ENCODE results near the gene CRYL1.

Gene CRYL1

GRCh38 chr13:20571676-20572075 lies 46.0 kb upstream of the CRYL1 start:
- H3K9me2 ChIP-seq (replicated peaks; ENCODE audit: insufficient read depth, low read length) = no peaks in the 10 kb centered on the region
- no peaks in the 10 kb centered on the region for H3K79me2 ChIP-seq (ENCODE audit: low read length)
- TF ChIP-seq EZH2phosphoT487 (IDR thresholded peaks at IDR 0.05; ENCODE audit: low read length) (no peak), EZH2 (optimal IDR thresholded peaks at IDR 0.05; ENCODE audit: low read depth, low read length) (no peak), CTCF (IDR thresholded peaks at IDR 0.05; ENCODE audit: low read length) (no peak)
- H3K27ac ChIP-seq (ENCODE audit: low read length) = no peak overlapping the region
- no peaks in the 10 kb centered on the region for H3K9me3 ChIP-seq (replicated peaks; ENCODE audit: insufficient read depth, low read length)
- H3K4me3 ChIP-seq (ENCODE audit: low read length) = no peak overlapping the region
- H3K36me3 ChIP-seq (replicated peaks; ENCODE audit: insufficient read depth, low read length) = no peaks in the 10 kb centered on the region
- no peak for DNase-seq
- no peaks in the 10 kb centered on the region for H3K27me3 ChIP-seq (replicated peaks; ENCODE audit: insufficient read depth, low read length)
- peaks cover 6% of the 10 kb centered on the region; the same call in 1 of the 2 replicates for H3F3A ChIP-seq (ENCODE audit: insufficient read depth, low read length)
- H3K9ac ChIP-seq (ENCODE audit: low read length) = no peak overlapping the region
- H3K4me2 ChIP-seq (ENCODE audit: low read depth, low read length) = no peak overlapping the region
- H3K4me1 ChIP-seq (ENCODE audit: low read length) = no peaks in the 10 kb centered on the region
- no peaks in the 10 kb centered on the region for H4K20me1 ChIP-seq (ENCODE audit: insufficient read depth, low read length)
- H2AFZ ChIP-seq (ENCODE audit: low read length) = no peak overlapping the region

GRCh38 chr13:20570517-20570916 lies 44.9 kb upstream of the CRYL1 start:
- Histone ChIP-seq H3K9me2 (replicated peaks; ENCODE audit: insufficient read depth, low read length) (no peaks in the 10 kb centered on the region), H3K4me1 (ENCODE audit: low read length) (no peaks in the 10 kb centered on the region), H3K4me3 (ENCODE audit: low read length) (no peak overlapping the region), H3K9ac (ENCODE audit: low read length) (no peak overlapping the region), H3F3A (ENCODE audit: insufficient read depth, low read length) (peaks cover 6% of the 10 kb centered on the region; the same call in 1 of the 2 replicates), H3K27me3 (replicated peaks; ENCODE audit: insufficient read depth, low read length) (no peaks in the 10 kb centered on the region), H3K79me2 (ENCODE audit: low read length) (no peaks in the 10 kb centered on the region), H3K27ac (ENCODE audit: low read length) (no peak overlapping the region), H3K4me2 (ENCODE audit: low read depth, low read length) (no peak overlapping the region), H3K9me3 (replicated peaks; ENCODE audit: insufficient read depth, low read length) (no peaks in the 10 kb centered on the region), H2AFZ (ENCODE audit: low read length) (no peak overlapping the region), H4K20me1 (ENCODE audit: insufficient read depth, low read length) (no peaks in the 10 kb centered on the region), H3K36me3 (replicated peaks; ENCODE audit: insufficient read depth, low read length) (no peaks in the 10 kb centered on the region)
- no peak for DNase-seq
- TF ChIP-seq EZH2 (optimal IDR thresholded peaks at IDR 0.05; ENCODE audit: low read depth, low read length) (no peak), EZH2phosphoT487 (IDR thresholded peaks at IDR 0.05; ENCODE audit: low read length) (no peak), CTCF (IDR thresholded peaks at IDR 0.05; ENCODE audit: low read length) (no peak)

GRCh38 chr13:20567881-20568528 lies 42.3 kb upstream of the CRYL1 start:
- Histone ChIP-seq H3F3A (ENCODE audit: insufficient read depth, low read length) (peaks cover 6% of the 10 kb centered on the region; the same call in 1 of the 2 replicates), H3K4me3 (ENCODE audit: low read length) (peak overlapping the region; percentile 69), H2AFZ (ENCODE audit: low read length) (peak overlapping the region; percentile 87), H3K9me3 (replicated peaks; ENCODE audit: insufficient read depth, low read length) (no peaks in the 10 kb centered on the region), H3K27ac (ENCODE audit: low read length) (peak overlapping the region; percentile 68; the same call in 1 of the 2 replicates), H3K9ac (ENCODE audit: low read length) (peak overlapping the region; percentile 64; the same call in 1 of the 2 replicates), H3K4me2 (ENCODE audit: low read depth, low read length) (peak overlapping the region; percentile 86), H3K79me2 (ENCODE audit: low read length) (no peaks in the 10 kb centered on the region), H4K20me1 (ENCODE audit: insufficient read depth, low read length) (no peaks in the 10 kb centered on the region), H3K4me1 (ENCODE audit: low read length) (no peaks in the 10 kb centered on the region), H3K27me3 (replicated peaks; ENCODE audit: insufficient read depth, low read length) (no peaks in the 10 kb centered on the region), H3K36me3 (replicated peaks; ENCODE audit: insufficient read depth, low read length) (no peaks in the 10 kb centered on the region), H3K9me2 (replicated peaks; ENCODE audit: insufficient read depth, low read length) (no peaks in the 10 kb centered on the region)
- no peak for DNase-seq
- TF ChIP-seq EZH2 (optimal IDR thresholded peaks at IDR 0.05; ENCODE audit: low read depth, low read length) = no peak
- TF ChIP-seq CTCF (IDR thresholded peaks at IDR 0.05; ENCODE audit: low read length) = no peak
- no peak for TF ChIP-seq EZH2phosphoT487 (IDR thresholded peaks at IDR 0.05; ENCODE audit: low read length)

Measured in MM.1S (cell line).